SK-N-SH treated with all-trans-retinoic acid at 6 μM for 48 hours (cell line): ENCODE data around the gene BPGM.

Source experiments
- ATAC-seq: fragments of 200-7000 bp; cut with Tn5 transposase; 3 replicates; pipeline ENCODE4 v1.9.1; 2020; ENCODE audit warnings: mild to moderate bottlenecking, moderate library complexity
- ARNTL ChIP-seq: fragments of 450-650 bp; formaldehyde crosslinking; IDR thresholded peaks from 2 replicates; pipeline ENCODE4 v1.5.0; 2020; ENCODE audit warnings: low read depth, mild to moderate bottlenecking, moderate library complexity, borderline replicate concordance
- BACH2 ChIP-seq: fragments of 250-450 bp; sonication (Bioruptor Pico); IDR thresholded peaks from 2 replicates; pipeline ENCODE4 v1.9.0; 2021; ENCODE audit warnings: mild to moderate bottlenecking, borderline replicate concordance
- CSDC2 ChIP-seq: fragments of 250-450 bp; sonication (Bioruptor Pico); IDR thresholded peaks from 2 replicates; pipeline ENCODE4 v1.5.0; 2020; ENCODE audit warnings: mild to moderate bottlenecking, moderate library complexity
- ESRRG ChIP-seq: fragments of 250-450 bp; sonication (Bioruptor Pico); IDR thresholded peaks from 2 replicates; pipeline ENCODE4 v1.6.1; 2021; ENCODE audit warnings: mild to moderate bottlenecking
- ISL1 ChIP-seq: fragments of 250-450 bp; sonication (Bioruptor Pico); IDR thresholded peaks from 2 replicates; pipeline ENCODE4 v2.1.2; 2022; ENCODE audit warnings: mild to moderate bottlenecking, moderate library complexity
- OSR1 ChIP-seq: fragments of 250-450 bp; sonication (Bioruptor Pico); IDR thresholded peaks from 2 replicates; pipeline ENCODE4 v1.8.0; 2022; ENCODE audit warnings: moderate library complexity, mild to moderate bottlenecking, inconsistent platforms
- PATZ1 ChIP-seq: fragments of 250-450 bp; sonication (Bioruptor Pico); IDR thresholded peaks from 2 replicates; pipeline ENCODE4 v1.8.0; 2020; ENCODE audit warnings: mild to moderate bottlenecking, moderate library complexity, borderline replicate concordance
- PPARA ChIP-seq: fragments of 250-450 bp; sonication (Bioruptor Pico); IDR thresholded peaks from 2 replicates; pipeline ENCODE4 v1.5.0; 2020; ENCODE audit warnings: mild to moderate bottlenecking, borderline replicate concordance
- RARB ChIP-seq: fragments of 250-450 bp; sonication (Bioruptor Pico); IDR thresholded peaks from 2 replicates; pipeline ENCODE4 v1.8.0; 2021; ENCODE audit warnings: mild to moderate bottlenecking, moderate library complexity
- SNAI2 ChIP-seq: fragments of 250-450 bp; sonication (Bioruptor Pico); IDR thresholded peaks from 2 replicates; pipeline ENCODE4 v1.5.0; 2020; ENCODE audit warnings: mild to moderate bottlenecking, moderate library complexity
- TCF4 ChIP-seq: fragments of 250-450 bp; sonication (Bioruptor Pico); IDR thresholded peaks from 2 replicates; pipeline ENCODE4 v1.8.0; 2021; ENCODE audit warnings: mild to moderate bottlenecking, moderate library complexity, borderline replicate concordance
- TOX ChIP-seq: fragments of 250-450 bp; sonication (Bioruptor Pico); IDR thresholded peaks from 2 replicates; pipeline ENCODE4 v1.8.0; 2021; ENCODE audit warnings: mild to moderate bottlenecking, moderate library complexity, borderline replicate concordance
- TSHZ2 ChIP-seq: fragments of 250-450 bp; sonication (Bioruptor Pico); IDR thresholded peaks from 2 replicates; pipeline ENCODE4 v1.5.0; 2020; ENCODE audit warnings: mild to moderate bottlenecking, moderate library complexity
- ZC3H10 ChIP-seq: fragments of 250-450 bp; sonication (Bioruptor Pico); IDR thresholded peaks from 2 replicates; pipeline ENCODE4 v1.5.1; 2021; ENCODE audit warnings: mild to moderate bottlenecking, moderate library complexity
- ZFP3 ChIP-seq: fragments of 250-450 bp; sonication (Bioruptor Pico); IDR thresholded peaks from 2 replicates; pipeline ENCODE4 v1.5.0; 2020; ENCODE audit warnings: mild to moderate bottlenecking, moderate library complexity
- ZFP30 ChIP-seq: fragments of 450-650 bp; formaldehyde crosslinking; IDR thresholded peaks from 2 replicates; pipeline ENCODE4 v1.5.0; 2022; ENCODE audit warnings: mild to moderate bottlenecking, moderate library complexity
- ZNF565 ChIP-seq: fragments of 450-650 bp; formaldehyde crosslinking; conservative IDR thresholded peaks from 2 replicates; pipeline ENCODE4 v1.5.0; 2020; ENCODE audit warnings: low read depth, mild to moderate bottlenecking, moderate library complexity
- ZNF70 ChIP-seq: fragments of 450-650 bp; formaldehyde crosslinking; IDR thresholded peaks from 2 replicates; pipeline ENCODE4 v1.5.0; 2020; ENCODE audit warnings: mild to moderate bottlenecking, moderate library complexity
- ZNF8 ChIP-seq: fragments of 450-650 bp; formaldehyde crosslinking; IDR thresholded peaks from 2 replicates; pipeline ENCODE4 v1.5.0; 2020; ENCODE audit warnings: mild to moderate bottlenecking, moderate library complexity
- TF ChIP-seq, protein P1 (sequence below): fragments of 250-450 bp; sonication (Bioruptor Pico); IDR thresholded peaks from 2 replicates; pipeline ENCODE4 v1.8.0; 2021; ENCODE audit warnings: low read depth, mild to moderate bottlenecking, moderate library complexity, borderline replicate concordance
- TF ChIP-seq, protein P2 (sequence below): fragments of 250-450 bp; sonication (Bioruptor Pico); IDR thresholded peaks from 2 replicates; pipeline ENCODE4 v1.5.1; 2021; ENCODE audit warnings: mild to moderate bottlenecking, moderate library complexity
- TF ChIP-seq, protein P3 (sequence below): fragments of 250-450 bp; sonication (Bioruptor Pico); IDR thresholded peaks from 2 replicates; pipeline ENCODE4 v1.5.1; 2020; ENCODE audit warnings: low read depth, mild to moderate bottlenecking, moderate library complexity

Gene BPGM

DNA sequence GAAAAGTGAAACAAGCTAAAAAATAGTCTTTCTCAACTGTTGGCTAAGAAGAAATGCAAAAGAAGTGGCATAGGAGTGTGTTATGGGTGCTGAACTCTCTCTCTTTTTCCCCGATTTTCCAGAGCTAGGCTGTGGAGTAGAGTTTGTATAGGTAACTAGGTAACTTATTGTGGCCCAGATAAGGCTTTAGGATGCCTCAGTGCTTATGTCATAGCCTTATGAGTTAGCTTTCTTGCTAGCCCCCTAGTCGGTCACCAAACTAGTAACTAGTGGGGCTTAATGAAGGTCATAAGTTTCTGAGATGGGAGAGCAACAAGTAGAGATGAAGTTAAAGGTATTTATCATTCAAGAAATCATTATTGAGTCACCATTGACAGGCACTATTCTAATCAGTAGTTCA lies 32.4 kb downstream of the BPGM start:
- ATAC-seq: no peak
- TF ChIP-seq ZNF8 (CRISPR knock-in tag) (no peak), BACH2 (CRISPR knock-in tag) (no peak), TSHZ2 (no peak), ARNTL (no peak), TOX (CRISPR knock-in tag) (no peak), CSDC2 (no peak), ZFP3 (no peak), SNAI2 (no peak), ESRRG (no peak), PATZ1 (CRISPR knock-in tag) (no peak), OSR1 (CRISPR knock-in tag) (no peak), PPARA (CRISPR knock-in tag) (no peak), TCF4 (CRISPR knock-in tag) (no peak)
- TF ChIP-seq, protein P1, sequence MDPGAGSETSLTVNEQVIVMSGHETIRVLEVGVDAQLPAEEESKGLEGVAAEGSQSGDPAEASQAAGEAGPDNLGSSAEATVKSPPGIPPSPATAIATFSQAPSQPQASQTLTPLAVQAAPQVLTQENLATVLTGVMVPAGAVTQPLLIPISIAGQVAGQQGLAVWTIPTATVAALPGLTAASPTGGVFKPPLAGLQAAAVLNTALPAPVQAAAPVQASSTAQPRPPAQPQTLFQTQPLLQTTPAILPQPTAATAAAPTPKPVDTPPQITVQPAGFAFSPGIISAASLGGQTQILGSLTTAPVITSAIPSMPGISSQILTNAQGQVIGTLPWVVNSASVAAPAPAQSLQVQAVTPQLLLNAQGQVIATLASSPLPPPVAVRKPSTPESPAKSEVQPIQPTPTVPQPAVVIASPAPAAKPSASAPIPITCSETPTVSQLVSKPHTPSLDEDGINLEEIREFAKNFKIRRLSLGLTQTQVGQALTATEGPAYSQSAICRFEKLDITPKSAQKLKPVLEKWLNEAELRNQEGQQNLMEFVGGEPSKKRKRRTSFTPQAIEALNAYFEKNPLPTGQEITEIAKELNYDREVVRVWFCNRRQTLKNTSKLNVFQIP (CRISPR knock-in tag): no peak
- TF ChIP-seq, protein P2, sequence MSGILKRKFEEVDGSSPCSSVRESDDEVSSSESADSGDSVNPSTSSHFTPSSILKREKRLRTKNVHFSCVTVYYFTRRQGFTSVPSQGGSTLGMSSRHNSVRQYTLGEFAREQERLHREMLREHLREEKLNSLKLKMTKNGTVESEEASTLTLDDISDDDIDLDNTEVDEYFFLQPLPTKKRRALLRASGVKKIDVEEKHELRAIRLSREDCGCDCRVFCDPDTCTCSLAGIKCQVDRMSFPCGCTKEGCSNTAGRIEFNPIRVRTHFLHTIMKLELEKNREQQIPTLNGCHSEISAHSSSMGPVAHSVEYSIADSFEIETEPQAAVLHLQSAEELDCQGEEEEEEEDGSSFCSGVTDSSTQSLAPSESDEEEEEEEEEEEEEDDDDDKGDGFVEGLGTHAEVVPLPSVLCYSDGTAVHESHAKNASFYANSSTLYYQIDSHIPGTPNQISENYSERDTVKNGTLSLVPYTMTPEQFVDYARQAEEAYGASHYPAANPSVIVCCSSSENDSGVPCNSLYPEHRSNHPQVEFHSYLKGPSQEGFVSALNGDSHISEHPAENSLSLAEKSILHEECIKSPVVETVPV (CRISPR knock-in tag): no peak
- TF ChIP-seq, protein P3, sequence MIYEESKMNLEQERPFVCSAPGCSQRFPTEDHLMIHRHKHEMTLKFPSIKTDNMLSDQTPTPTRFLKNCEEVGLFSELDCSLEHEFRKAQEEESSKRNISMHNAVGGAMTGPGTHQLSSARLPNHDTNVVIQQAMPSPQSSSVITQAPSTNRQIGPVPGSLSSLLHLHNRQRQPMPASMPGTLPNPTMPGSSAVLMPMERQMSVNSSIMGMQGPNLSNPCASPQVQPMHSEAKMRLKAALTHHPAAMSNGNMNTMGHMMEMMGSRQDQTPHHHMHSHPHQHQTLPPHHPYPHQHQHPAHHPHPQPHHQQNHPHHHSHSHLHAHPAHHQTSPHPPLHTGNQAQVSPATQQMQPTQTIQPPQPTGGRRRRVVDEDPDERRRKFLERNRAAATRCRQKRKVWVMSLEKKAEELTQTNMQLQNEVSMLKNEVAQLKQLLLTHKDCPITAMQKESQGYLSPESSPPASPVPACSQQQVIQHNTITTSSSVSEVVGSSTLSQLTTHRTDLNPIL (CRISPR knock-in tag): no peak
- TF ChIP-seq, all 23 proteins: peak for 0

DNA sequence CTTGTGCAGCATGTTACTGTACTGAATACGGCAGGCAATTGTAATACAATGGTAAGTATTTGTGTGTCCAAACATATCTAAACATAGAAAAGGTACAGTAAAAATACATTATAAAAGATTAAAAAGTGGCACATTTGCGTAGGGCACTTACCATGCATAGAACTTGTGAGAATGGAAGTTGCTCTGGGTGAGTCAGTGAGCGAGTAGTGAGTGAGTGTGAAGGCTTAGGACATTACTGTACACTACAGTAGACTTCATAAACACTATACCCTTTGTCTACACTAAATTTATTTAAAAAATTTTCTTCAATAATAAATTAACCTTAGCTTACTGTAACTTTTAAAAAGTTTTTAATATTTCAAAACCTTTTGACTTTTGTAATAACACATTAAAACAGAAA lies 37.5 kb downstream of the BPGM start:
- no peak for ATAC-seq

More for the DNA sequence above, 37.5 kb downstream of the BPGM start:
- TF ChIP-seq OSR1 (CRISPR knock-in tag) (no peak), PPARA (CRISPR knock-in tag) (no peak), ZC3H10 (CRISPR knock-in tag) (no peak), SNAI2 (no peak), PATZ1 (CRISPR knock-in tag) (no peak), ZNF565 (CRISPR knock-in tag) (no peak), TCF4 (CRISPR knock-in tag) (no peak), TOX (CRISPR knock-in tag) (no peak), ARNTL (no peak), ZFP30 (CRISPR knock-in tag) (no peak), ISL1 (CRISPR knock-in tag) (no peak), RARB (CRISPR knock-in tag) (no peak), ZNF8 (CRISPR knock-in tag) (no peak), ZNF70 (CRISPR knock-in tag) (no peak), TSHZ2 (no peak)
- TF ChIP-seq, protein P1 (CRISPR knock-in tag): no peak
- TF ChIP-seq, protein P2 (CRISPR knock-in tag): no peak
